GM12878 (cell line): ENCODE measurements around the gene FAM111B. TPM values are rescaled to one million over a fixed set of nuclear protein-coding genes. Genes with fewer than 3 reads are reported as not detected.

Experiments used
- ATAC-seq: fragments of 200-7000 bp; cut with Tn5 transposase; 3 replicates; pipeline ENCODE4 v1.9.1; 2020; ENCODE audit warnings: mild to moderate bottlenecking, moderate library complexity
- BruUV-seq: library from RNA; stranded (reverse); fragments of 400-500 nt; replicated peaks from 2 replicates; lab custom pipeline; 2021; lab: Mats Ljungman, UMichigan
- CTCF ChIA-PET: fragments of 300-600 bp; sonication (Branson Sonifier 250); formaldehyde crosslinking; extraction: SDS; loops from one replicate; lab custom pipeline; 2021; ENCODE audit warnings: inconsistent platforms; lab: Yijun Ruan, JAX
- POLR2A ChIA-PET: fragments of 350-600 bp; formaldehyde crosslinking; extraction: SDS; loops from one replicate; lab custom pipeline; 2021; ENCODE audit warnings: inconsistent platforms; lab: Charles Lee
- RAD21 ChIA-PET: fragments of 300-600 bp; sonication (Branson Sonifier 250); formaldehyde crosslinking; loops from one replicate; lab custom pipeline; 2023; ENCODE audit warnings: antibody characterized with exemption; ENCODE audit not compliant: unreplicated experiment; lab: Charles Lee
- SMC1A ChIA-PET: fragments of 300-600 bp; sonication (Branson Sonifier 250); formaldehyde crosslinking; loops from one replicate; lab custom pipeline; 2023; ENCODE audit not compliant: unreplicated experiment, uncharacterized antibody; lab: Charles Lee
- DNase-seq: peaks from one replicate; pipeline ENCODE4 v3.0.0-alpha.2; 2011; ENCODE audit warnings: low read depth, low spot score
- FAIRE-seq: peaks from 3 replicates; lab custom pipeline; 2011; peaks lifted over from hg19 to GRCh38; lab: Jason Lieb, UNC
- H2AFZ ChIP-seq: 2 replicates; pipeline ENCODE4 v1.6.0; 2011; ENCODE audit warnings: low read depth, low read length, control low read depth; ENCODE audit not compliant: control insufficient read depth
- H3K27ac ChIP-seq: 2 replicates; pipeline ENCODE4 v1.5.1; 2011; ENCODE audit warnings: control low read depth; ENCODE audit not compliant: control insufficient read depth, insufficient read depth
- H3K27me3 ChIP-seq, 2 experiments: replicated peaks in 1 of 2; 2 replicates each; pipeline versions ENCODE4 v1.6.0 to v1.6.1; 2011; ENCODE audit warnings: low read length in 1 of 2; ENCODE audit not compliant: control insufficient read depth in 2 of 2, insufficient read depth in 2 of 2
- H3K36me3 ChIP-seq, 2 experiments: 2 replicates each; pipeline ENCODE4 v1.5.1; 2011; ENCODE audit warnings: low read length in 1 of 2; ENCODE audit not compliant: control insufficient read depth in 2 of 2, insufficient read depth in 2 of 2
- H3K4me1 ChIP-seq: 2 replicates; pipeline ENCODE4 v1.6.1; 2011; ENCODE audit warnings: mild to moderate bottlenecking, low read length, moderate library complexity, mixed read lengths; ENCODE audit not compliant: control insufficient read depth, insufficient read depth
- H3K4me2 ChIP-seq: 2 replicates; pipeline ENCODE4 v1.6.0; 2011; ENCODE audit warnings: control low read depth; ENCODE audit not compliant: control insufficient read depth, insufficient read depth
- H3K4me3 ChIP-seq: fragments of 200-600 bp; sonication (generic); 2 replicates; pipeline ENCODE4 v1.5.1; 2016
- H3K79me2 ChIP-seq: 2 replicates; pipeline ENCODE4 v1.6.0; 2011; ENCODE audit warnings: low read length; ENCODE audit not compliant: control insufficient read depth, insufficient read depth
- H3K9ac ChIP-seq: 2 replicates; pipeline ENCODE4 v1.8.0; 2011; ENCODE audit warnings: low read length, control low read depth, mixed read lengths; ENCODE audit not compliant: control insufficient read depth, insufficient read depth
- H3K9me3 ChIP-seq: replicated peaks from 3 replicates; pipeline ENCODE4 v1.5.1; 2011; ENCODE audit warnings: mild to moderate bottlenecking, low read length; ENCODE audit not compliant: control insufficient read depth, insufficient read depth
- H4K20me1 ChIP-seq: 2 replicates; pipeline ENCODE4 v1.6.0; 2011; ENCODE audit not compliant: control insufficient read depth, insufficient read depth
- ASH2L ChIP-seq: fragments of 300-600, 200-600 bp; sonication (generic); IDR thresholded peaks from 2 replicates; pipeline ENCODE4 v1.6.1; 2017; ENCODE audit warnings: low read depth, mild to moderate bottlenecking, borderline replicate concordance
- CBFB ChIP-seq: IDR thresholded peaks from 2 replicates; pipeline ENCODE4 v1.6.1; 2016; ENCODE audit warnings: antibody characterized with exemption, low read depth
- HCFC1 ChIP-seq: fragments of 150-350 bp; IDR thresholded peaks from 2 replicates; pipeline ENCODE4 v1.6.1; 2014; ENCODE audit warnings: low read length
- HDAC6 ChIP-seq: fragments of 200-600 bp; sonication (generic); IDR thresholded peaks from one replicate; pipeline ENCODE4 v1.8.0; 2017; ENCODE audit warnings: antibody characterized with exemption; ENCODE audit not compliant: unreplicated experiment
- MTA2 ChIP-seq: fragments of 450-650 bp; IDR thresholded peaks from 2 replicates; pipeline ENCODE4 v1.6.1; 2016; ENCODE audit warnings: low read depth, mild to moderate bottlenecking, moderate library complexity
- RFX5 ChIP-seq: IDR thresholded peaks from 2 replicates; pipeline ENCODE4 v1.6.1; 2011; ENCODE audit warnings: low read depth, low read length, improper control_type of control experiment
- SIN3A ChIP-seq: IDR thresholded peaks from 2 replicates; pipeline ENCODE4 v1.6.1; 2012; ENCODE audit warnings: low read depth, low read length, improper control_type of control experiment
- SP1 ChIP-seq: IDR thresholded peaks from one replicate; pipeline ENCODE4 v1.6.1; 2011; ENCODE audit warnings: low read depth, low read length
- TCF3 ChIP-seq: IDR thresholded peaks from 2 replicates; pipeline ENCODE4 v1.6.1; 2012; ENCODE audit warnings: low read depth, mild to moderate bottlenecking, low read length, borderline replicate concordance; ENCODE audit not compliant: insufficient read depth
- ZNF274 ChIP-seq: IDR thresholded peaks from one replicate; pipeline ENCODE4 v1.8.0; 2011; ENCODE audit not compliant: insufficient read length, insufficient read depth
- WGBS: methylation state at CpG from one replicate; pipeline ENCODE4 v1.1.6; 2016; ENCODE audit warnings: low lambda C conversion rate; ENCODE audit not compliant: insufficient replicate concordance, insufficient coverage; ENCODE audit errors: missing lambda C conversion rate; 5-methylcytosine and 5-hydroxymethylcytosine counted together
- in situ Hi-C: fragments of 300-500 bp; cut with MboI; formaldehyde crosslinking; loops from 9 replicates; pipeline ENCODE4 v1.14.3; 2018; ENCODE audit warnings: mixed read lengths
- intact Hi-C: fragments of 100-400 bp; cut with micrococcal nuclease; formaldehyde crosslinking; loops from one replicate; pipeline ENCODE4 v1.14.2; 2022; ENCODE audit not compliant: unreplicated experiment
- polyA plus RNA-seq, 11 experiments: library from polyadenylated mRNA; depleted of rRNA in 4 of 11; unstranded in 6 of 11; stranded (reverse) in 5 of 11; fragments of >200 nt; fragmentation: Nextera tagmentation in 4 of 11; fragmentation: Illumina TruSeq in 1 of 11; extraction: Ambion mirVana in 4 of 11; extraction: Trizol in 1 of 11; gene quantifications; 1 replicate in 1 of 11; 2 replicates in 10 of 11; pipeline versions ENCODE4 v1.2.1 to v1.2.3, GENCODE V29; 2011 to 2016; ENCODE audit warnings: inconsistent platforms in 2 of 11, missing spikeins in 2 of 11, low read depth in 1 of 11
- total RNA-seq, 4 experiments: library from RNA; depleted of rRNA in 3 of 4; stranded (reverse); fragments of >200 nt in 3 of 4; fragmentation: Illumina TruSeq in 1 of 4; extraction: Trizol in 1 of 4; gene quantifications; 2 replicates each; pipeline versions ENCODE4 v1.2.1 to v1.2.3, GENCODE V29; 2013 to 2021
- TF ChIP-seq, protein P1 (sequence below): IDR thresholded peaks from 2 replicates; pipeline ENCODE4 v1.6.1; 2012; ENCODE audit warnings: improper control_type of control experiment, low read depth, low read length; ENCODE audit not compliant: insufficient replicate concordance
- TF ChIP-seq, protein P2 (sequence below): IDR thresholded peaks from 2 replicates; pipeline ENCODE4 v1.6.1; 2011; ENCODE audit warnings: borderline replicate concordance, low read depth, mild to moderate bottlenecking, moderate library complexity, mixed read lengths, low read length; ENCODE audit not compliant: insufficient read depth; ENCODE audit errors: extremely low read length

FAM111B gene
- total and polyA plus RNA-seq, 10 of the 15 experiments (the other 5 are each of a cell fraction or from before 2014, with no cell fraction given), result 35.9 to 97.2 (median 62.1) TPM

GRCh38 chr11:59144579-59145345 is 37.7 kb downstream of the FAM111B start (continued):
- TF ChIP-seq, protein P1, sequence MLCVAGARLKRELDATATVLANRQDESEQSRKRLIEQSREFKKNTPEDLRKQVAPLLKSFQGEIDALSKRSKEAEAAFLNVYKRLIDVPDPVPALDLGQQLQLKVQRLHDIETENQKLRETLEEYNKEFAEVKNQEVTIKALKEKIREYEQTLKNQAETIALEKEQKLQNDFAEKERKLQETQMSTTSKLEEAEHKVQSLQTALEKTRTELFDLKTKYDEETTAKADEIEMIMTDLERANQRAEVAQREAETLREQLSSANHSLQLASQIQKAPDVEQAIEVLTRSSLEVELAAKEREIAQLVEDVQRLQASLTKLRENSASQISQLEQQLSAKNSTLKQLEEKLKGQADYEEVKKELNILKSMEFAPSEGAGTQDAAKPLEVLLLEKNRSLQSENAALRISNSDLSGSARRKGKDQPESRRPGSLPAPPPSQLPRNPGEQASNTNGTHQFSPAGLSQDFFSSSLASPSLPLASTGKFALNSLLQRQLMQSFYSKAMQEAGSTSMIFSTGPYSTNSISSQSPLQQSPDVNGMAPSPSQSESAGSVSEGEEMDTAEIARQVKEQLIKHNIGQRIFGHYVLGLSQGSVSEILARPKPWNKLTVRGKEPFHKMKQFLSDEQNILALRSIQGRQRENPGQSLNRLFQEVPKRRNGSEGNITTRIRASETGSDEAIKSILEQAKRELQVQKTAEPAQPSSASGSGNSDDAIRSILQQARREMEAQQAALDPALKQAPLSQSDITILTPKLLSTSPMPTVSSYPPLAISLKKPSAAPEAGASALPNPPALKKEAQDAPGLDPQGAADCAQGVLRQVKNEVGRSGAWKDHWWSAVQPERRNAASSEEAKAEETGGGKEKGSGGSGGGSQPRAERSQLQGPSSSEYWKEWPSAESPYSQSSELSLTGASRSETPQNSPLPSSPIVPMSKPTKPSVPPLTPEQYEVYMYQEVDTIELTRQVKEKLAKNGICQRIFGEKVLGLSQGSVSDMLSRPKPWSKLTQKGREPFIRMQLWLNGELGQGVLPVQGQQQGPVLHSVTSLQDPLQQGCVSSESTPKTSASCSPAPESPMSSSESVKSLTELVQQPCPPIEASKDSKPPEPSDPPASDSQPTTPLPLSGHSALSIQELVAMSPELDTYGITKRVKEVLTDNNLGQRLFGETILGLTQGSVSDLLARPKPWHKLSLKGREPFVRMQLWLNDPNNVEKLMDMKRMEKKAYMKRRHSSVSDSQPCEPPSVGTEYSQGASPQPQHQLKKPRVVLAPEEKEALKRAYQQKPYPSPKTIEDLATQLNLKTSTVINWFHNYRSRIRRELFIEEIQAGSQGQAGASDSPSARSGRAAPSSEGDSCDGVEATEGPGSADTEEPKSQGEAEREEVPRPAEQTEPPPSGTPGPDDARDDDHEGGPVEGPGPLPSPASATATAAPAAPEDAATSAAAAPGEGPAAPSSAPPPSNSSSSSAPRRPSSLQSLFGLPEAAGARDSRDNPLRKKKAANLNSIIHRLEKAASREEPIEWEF, result no peak
- TF ChIP-seq TCF3, result no peak; the same call in 1 of the 2 replicates

DNA sequence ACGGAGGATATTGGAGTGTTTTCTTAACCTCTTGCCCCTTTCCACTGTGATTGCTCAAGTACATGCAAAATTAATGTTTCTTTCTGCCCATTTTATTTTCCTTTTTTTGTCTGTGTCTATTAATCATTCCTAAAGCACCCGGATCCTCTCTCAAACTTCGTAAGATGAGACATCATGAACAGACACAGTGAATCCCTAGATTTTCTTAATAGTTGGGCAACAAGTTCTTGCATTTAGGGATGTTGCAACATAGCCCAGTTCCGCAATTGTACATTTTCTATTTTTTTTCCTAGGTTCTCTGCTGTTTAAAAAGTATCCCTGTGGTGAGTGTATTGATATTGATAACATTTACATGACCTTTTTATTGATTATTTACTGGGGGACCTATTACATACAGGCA is 38.5 kb downstream of the FAM111B start:
- TF ChIP-seq HCFC1, result no peak
- TF ChIP-seq HDAC6, result no peak
- no peak for TF ChIP-seq SP1
- TF ChIP-seq, protein P2, sequence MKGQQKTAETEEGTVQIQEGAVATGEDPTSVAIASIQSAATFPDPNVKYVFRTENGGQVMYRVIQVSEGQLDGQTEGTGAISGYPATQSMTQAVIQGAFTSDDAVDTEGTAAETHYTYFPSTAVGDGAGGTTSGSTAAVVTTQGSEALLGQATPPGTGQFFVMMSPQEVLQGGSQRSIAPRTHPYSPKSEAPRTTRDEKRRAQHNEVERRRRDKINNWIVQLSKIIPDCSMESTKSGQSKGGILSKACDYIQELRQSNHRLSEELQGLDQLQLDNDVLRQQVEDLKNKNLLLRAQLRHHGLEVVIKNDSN, result no peak
- no peak for TF ChIP-seq RFX5
- no peak for TF ChIP-seq ASH2L
- TF ChIP-seq SIN3A, result no peak
- TF ChIP-seq MTA2, result no peak
- no peak for TF ChIP-seq CBFB
- TF ChIP-seq ZNF274, result no peak
- TF ChIP-seq, all 136 proteins: peak for 0
- H3K4me2 ChIP-seq, result peak overlapping the region; percentile 67
- H3K4me3 ChIP-seq, result peak overlapping the region; percentile 83
- RAD21 ChIA-PET, result interaction anchor here (1.3 to 5.9 kb wide), 3 partner anchors 12 to 29 kb away, joined by 4 to 80 read pairs (median 9); partner anchors contain the start of gene DTX4
- peaks cover 0 to 3% of the 10 kb centered on the region in 2 experiments; a peak in 2 of 4 replicates for H3K36me3 ChIP-seq
- peak overlapping the region; percentile 91 for H3K27ac ChIP-seq
- H4K20me1 ChIP-seq, result no peaks in the 10 kb centered on the region
- SMC1A ChIA-PET, result interaction anchor here (0.8 to 4.2 kb wide), 8 partner anchors 10 to 87 kb away, joined by 3 to 36 read pairs (median 5); partner anchors contain the start of gene DTX4
- BruUV-seq, result TSS peak; percentile 57
- no peaks in the 10 kb centered on the region for H3K27me3 ChIP-seq
- CTCF ChIA-PET, result interaction anchor here (1.5 to 12.0 kb wide), 6 partner anchors 10 to 87 kb away, joined by 5 to 250 read pairs (median 10); partner anchors contain the start of genes DTX4 and MPEG1
- POLR2A ChIA-PET, result interaction anchor here (0.6 to 2.4 kb wide), 3 partner anchors 29 to 84 kb away, joined by 6 to 20 read pairs (median 11); partner anchors contain the start of gene FAM111B
- DNase-seq (no peak), FAIRE-seq (no peak), ATAC-seq (no peak)
- 21% methylated on average over 4 of the region's 4 CpGs for WGBS
- peaks cover 65% of the 10 kb centered on the region for H3K79me2 ChIP-seq
- in situ Hi-C loops (loop anchor here (5.0 kb wide), 1 partner anchor 568 kb away; the partner anchor contains the start of genes LPXN and ZFP91), intact Hi-C loops (loop anchor here (2.0 kb wide), 1 partner anchor 61 kb away; no protein-coding TSS in a partner anchor)
- peak overlapping the region; percentile 92 for H3K9ac ChIP-seq
- H2AFZ ChIP-seq, result no peak overlapping the region
- H3K4me1 ChIP-seq, result peaks cover 24% of the 10 kb centered on the region; the same call in 1 of the 2 replicates
- no peaks in the 10 kb centered on the region for H3K9me3 ChIP-seq
